HepG2 (cell line): Measurements from ENCODE around the gene METAP1D. TPM values are rescaled to one million over a fixed set of nuclear protein-coding genes. Genes with fewer than 3 reads are reported as not detected.

Experiments used
- ATAC-seq: fragments of 200-7000 bp; cut with Tn5 transposase; 3 replicates; pipeline ENCODE4 v1.9.1; 2020; ENCODE audit warnings: mild to moderate bottlenecking, moderate library complexity
- BruUV-seq: library from RNA; stranded (reverse); fragments of 400-500 nt; replicated peaks from 2 replicates; lab custom pipeline; 2021; lab: Mats Ljungman, UMichigan
- CTCF ChIA-PET: fragments of 300-600 bp; formaldehyde crosslinking; extraction: SDS; loops from one replicate; lab custom pipeline; 2021; ENCODE audit warnings: low total read pairs, inconsistent platforms, low intra/inter-chr PET ratio; lab: Yijun Ruan, JAX
- POLR2A ChIA-PET: fragments of 350-600 bp; sonication (Branson Sonifier 250); formaldehyde crosslinking; loops from one replicate; lab custom pipeline; 2020; ENCODE audit warnings: antibody characterized with exemption, inconsistent platforms; lab: Yijun Ruan, JAX
- DNase-seq: peaks from one replicate; pipeline ENCODE4 v3.0.0-alpha.2; 2015; ENCODE audit warnings: low spot score
- FAIRE-seq: peaks from 3 replicates; lab custom pipeline; 2011; peaks lifted over from hg19 to GRCh38; lab: Jason Lieb, UNC
- H2AFZ ChIP-seq: one replicate; pipeline ENCODE4 v1.6.1; 2011; ENCODE audit warnings: low read length, inconsistent platforms
- H3K27ac ChIP-seq: fragments of 300-600 bp; 3 replicates; pipeline ENCODE4 v1.8.0; 2011; ENCODE audit warnings: mixed run types, mild to moderate bottlenecking, mixed read lengths, low read length, inconsistent platforms; ENCODE audit not compliant: insufficient read depth; ENCODE audit errors: extremely low read length
- H3K27me3 ChIP-seq, 2 experiments: fragments of 200-600 bp in 1 of 2; 2 replicates in 1 of 2; 3 replicates in 1 of 2; pipeline versions ENCODE4 v1.6.0 to v1.8.0; 2011; ENCODE audit warnings: low read length in 2 of 2, mild to moderate bottlenecking in 2 of 2, moderate library complexity in 2 of 2, inconsistent platforms in 1 of 2; ENCODE audit not compliant: insufficient read depth in 2 of 2, control insufficient read depth in 1 of 2
- H3K36me3 ChIP-seq, 2 experiments: fragments of 200-600 bp in 1 of 2; replicated peaks in 1 of 2; 2 replicates in 1 of 2; 3 replicates in 1 of 2; pipeline versions ENCODE4 v1.5.1 to v1.8.0; 2011; ENCODE audit warnings: low read length in 2 of 2, inconsistent platforms in 1 of 2; ENCODE audit not compliant: insufficient read depth in 2 of 2, control insufficient read depth in 1 of 2
- H3K4me1 ChIP-seq: 2 replicates; pipeline ENCODE4 v1.5.1; 2012; ENCODE audit warnings: low read length, inconsistent platforms; ENCODE audit not compliant: insufficient read depth
- H3K4me2 ChIP-seq: 2 replicates; pipeline ENCODE4 v1.6.0; 2011; ENCODE audit warnings: low read depth, low read length, inconsistent platforms
- H3K4me3 ChIP-seq, 3 experiments: fragments of 200-600 bp in 1 of 3; sonication (generic), shearing (Covaris generic) in 1 of 3; replicated peaks in 1 of 3; 2 replicates each; pipeline ENCODE4 v1.5.1; 2011 to 2016; ENCODE audit warnings: low read length in 3 of 3, inconsistent platforms in 2 of 3, low read depth in 2 of 3, mild to moderate bottlenecking in 2 of 3, control low read depth in 1 of 3, mixed read lengths in 1 of 3; ENCODE audit not compliant: insufficient read depth in 1 of 3
- H3K79me2 ChIP-seq: one replicate; pipeline ENCODE4 v1.6.1; 2011; ENCODE audit warnings: low read length, inconsistent platforms; ENCODE audit not compliant: insufficient read depth
- H3K9ac ChIP-seq: 2 replicates; pipeline ENCODE4 v1.6.0; 2011; ENCODE audit warnings: mild to moderate bottlenecking, low read depth, low read length, inconsistent platforms; ENCODE audit not compliant: insufficient read depth
- H3K9me3 ChIP-seq: 2 replicates; pipeline ENCODE4 v1.5.1; 2012; ENCODE audit warnings: mild to moderate bottlenecking, low read length
- H4K20me1 ChIP-seq: 2 replicates; pipeline ENCODE4 v1.6.0; 2011; ENCODE audit warnings: inconsistent platforms, mild to moderate bottlenecking, low read length, moderate library complexity; ENCODE audit not compliant: insufficient read depth
- FOXK1 ChIP-seq: sonication (generic); formaldehyde crosslinking; IDR thresholded peaks from 2 replicates; pipeline ENCODE4 v1.4.0; 2020; ENCODE audit warnings: low read depth, missing genetic modification reagents, borderline replicate concordance
- IRF9 ChIP-seq: sonication (generic); formaldehyde crosslinking; IDR thresholded peaks from 2 replicates; pipeline ENCODE4 v1.8.0; 2022; ENCODE audit warnings: missing genetic modification reagents, mild to moderate bottlenecking, borderline replicate concordance
- ISL2 ChIP-seq: sonication (generic); formaldehyde crosslinking; IDR thresholded peaks from 2 replicates; pipeline ENCODE4 v1.5.0; 2020; ENCODE audit warnings: missing genetic modification reagents
- MAF1 ChIP-seq: sonication (generic); formaldehyde crosslinking; IDR thresholded peaks from 2 replicates; pipeline ENCODE4 v1.5.0; 2020; ENCODE audit warnings: missing genetic modification reagents, borderline replicate concordance
- NCOA5 ChIP-seq: sonication (generic); formaldehyde crosslinking; IDR thresholded peaks from 2 replicates; pipeline ENCODE4 v1.4.0; 2020; ENCODE audit warnings: missing genetic modification reagents
- SALL1 ChIP-seq: sonication (generic); formaldehyde crosslinking; IDR thresholded peaks from 2 replicates; pipeline ENCODE4 v1.8.0; 2022; ENCODE audit warnings: mild to moderate bottlenecking, missing genetic modification reagents
- TAF1 ChIP-seq: sonication (generic); formaldehyde crosslinking; IDR thresholded peaks from 2 replicates; pipeline ENCODE4 v1.4.0; 2020; ENCODE audit warnings: missing genetic modification reagents
- U2AF1 ChIP-seq: fragments of 200-400 bp; formaldehyde crosslinking; optimal IDR thresholded peaks from 2 replicates; pipeline ENCODE3; 2017; ENCODE audit warnings: mild to moderate bottlenecking, low read depth, low read length
- ZBTB20 ChIP-seq: sonication (generic); formaldehyde crosslinking; IDR thresholded peaks from 2 replicates; pipeline ENCODE4 v1.8.1; 2023; ENCODE audit warnings: missing genetic modification reagents, low read depth, mild to moderate bottlenecking, borderline replicate concordance
- ZNF382 ChIP-seq: sonication (generic); formaldehyde crosslinking; IDR thresholded peaks from 2 replicates; pipeline ENCODE4 v1.5.0; 2020; ENCODE audit warnings: missing genetic modification reagents, mild to moderate bottlenecking, borderline replicate concordance
- ZNF567 ChIP-seq: sonication (generic); formaldehyde crosslinking; IDR thresholded peaks from 2 replicates; pipeline ENCODE4 v1.8.1; 2023; ENCODE audit warnings: mild to moderate bottlenecking, missing genetic modification reagents, borderline replicate concordance
- ZNF607 ChIP-seq: sonication (generic); formaldehyde crosslinking; IDR thresholded peaks from 2 replicates; pipeline ENCODE4 v1.5.1; 2020; ENCODE audit warnings: missing genetic modification reagents, mild to moderate bottlenecking, borderline replicate concordance
- ZNF749 ChIP-seq: sonication (generic); formaldehyde crosslinking; IDR thresholded peaks from 2 replicates; pipeline ENCODE4 v1.8.0; 2022; ENCODE audit warnings: mild to moderate bottlenecking, missing genetic modification reagents, moderate library complexity, borderline replicate concordance
- ZNF761 ChIP-seq: sonication (generic); formaldehyde crosslinking; conservative IDR thresholded peaks from 2 replicates; pipeline ENCODE4 v1.4.0; 2020; ENCODE audit warnings: mild to moderate bottlenecking, missing genetic modification reagents
- WGBS: methylation state at CpG from one replicate; pipeline ENCODE4 v1.1.6; 2017; ENCODE audit warnings: low lambda C conversion rate; 5-methylcytosine and 5-hydroxymethylcytosine counted together
- in situ Hi-C: cut with HindIII; loops from 2 replicates; pipeline ENCODE4 v1.10.0; 2017; ENCODE audit warnings: low pct_unique_long_range_greater_than_20kb; ENCODE audit not compliant: extremely low pct_ligation_motif_present
- intact Hi-C: fragments of 100-400 bp; cut with micrococcal nuclease; formaldehyde crosslinking; loops from one replicate; pipeline ENCODE4 v1.10.0; 2022; ENCODE audit not compliant: unreplicated experiment
- polyA plus RNA-seq, 8 experiments: library from polyadenylated mRNA; depleted of rRNA in 3 of 8; stranded (reverse) in 7 of 8; unstranded in 1 of 8; fragments of >200 nt; fragmentation: Illumina TruSeq in 4 of 8; extraction: Trizol in 4 of 8; gene quantifications; 2 replicates each; pipeline versions ENCODE4 v1.2.1 to v1.2.3, GENCODE V29; 2011 to 2016; ENCODE audit warnings: low read depth in 4 of 8, missing spikeins in 1 of 8, mixed read lengths in 1 of 8; ENCODE audit not compliant: insufficient read depth in 1 of 8
- total RNA-seq, 5 experiments: library from RNA; depleted of rRNA; stranded (reverse); fragments of >200 nt; fragmentation: Illumina TruSeq; extraction: Trizol; gene quantifications; 2 replicates each; pipeline ENCODE4 v1.2.3, GENCODE V29; 2016; ENCODE audit warnings: low read depth in 1 of 5
- TF ChIP-seq, protein P1 (sequence below): sonication (generic); formaldehyde crosslinking; IDR thresholded peaks from 2 replicates; pipeline ENCODE4 v1.5.0; 2020; ENCODE audit warnings: mild to moderate bottlenecking, missing genetic modification reagents, moderate library complexity
- TF ChIP-seq, protein P2 (sequence below): sonication (generic); formaldehyde crosslinking; IDR thresholded peaks from 2 replicates; pipeline ENCODE4 v1.8.0; 2022; ENCODE audit warnings: missing genetic modification reagents, low read depth, mild to moderate bottlenecking, borderline replicate concordance
- TF ChIP-seq, protein P3 (sequence below): sonication (generic); formaldehyde crosslinking; IDR thresholded peaks from 2 replicates; pipeline ENCODE4 v1.5.1; 2020; ENCODE audit warnings: mild to moderate bottlenecking, moderate library complexity, missing genetic modification reagents

Gene METAP1D
- total and polyA plus RNA-seq, 2 of the 13 experiments (the other 11 are each of a cell fraction or from before 2014, with no cell fraction given) = 14.7 to 21.6 TPM

GRCh38 chr2:171960570-171960969, 39.2 kb upstream of the METAP1D start (continued):
- TF ChIP-seq SALL1 (CRISPR knock-in tag) = no peak
- TF ChIP-seq ZNF567 (CRISPR knock-in tag) = no peak
- TF ChIP-seq ZNF761 (CRISPR knock-in tag) = no peak
- no peak for TF ChIP-seq NCOA5 (CRISPR knock-in tag)
- TF ChIP-seq, protein P1, sequence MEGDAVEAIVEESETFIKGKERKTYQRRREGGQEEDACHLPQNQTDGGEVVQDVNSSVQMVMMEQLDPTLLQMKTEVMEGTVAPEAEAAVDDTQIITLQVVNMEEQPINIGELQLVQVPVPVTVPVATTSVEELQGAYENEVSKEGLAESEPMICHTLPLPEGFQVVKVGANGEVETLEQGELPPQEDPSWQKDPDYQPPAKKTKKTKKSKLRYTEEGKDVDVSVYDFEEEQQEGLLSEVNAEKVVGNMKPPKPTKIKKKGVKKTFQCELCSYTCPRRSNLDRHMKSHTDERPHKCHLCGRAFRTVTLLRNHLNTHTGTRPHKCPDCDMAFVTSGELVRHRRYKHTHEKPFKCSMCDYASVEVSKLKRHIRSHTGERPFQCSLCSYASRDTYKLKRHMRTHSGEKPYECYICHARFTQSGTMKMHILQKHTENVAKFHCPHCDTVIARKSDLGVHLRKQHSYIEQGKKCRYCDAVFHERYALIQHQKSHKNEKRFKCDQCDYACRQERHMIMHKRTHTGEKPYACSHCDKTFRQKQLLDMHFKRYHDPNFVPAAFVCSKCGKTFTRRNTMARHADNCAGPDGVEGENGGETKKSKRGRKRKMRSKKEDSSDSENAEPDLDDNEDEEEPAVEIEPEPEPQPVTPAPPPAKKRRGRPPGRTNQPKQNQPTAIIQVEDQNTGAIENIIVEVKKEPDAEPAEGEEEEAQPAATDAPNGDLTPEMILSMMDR (CRISPR knock-in tag) = no peak
- TF ChIP-seq ZNF382 (CRISPR knock-in tag) = no peak
- TF ChIP-seq ZNF607 (CRISPR knock-in tag) = no peak

GRCh38 chr2:171963198-171963597, 36.6 kb upstream of the METAP1D start:
- H4K20me1 ChIP-seq = no peaks in the 10 kb centered on the region
- H3K36me3 ChIP-seq = peaks cover 11 to 19% of the 10 kb centered on the region in 2 experiments
- no peaks in the 10 kb centered on the region for H3K9me3 ChIP-seq
- no peak overlapping the region for H3K4me3 ChIP-seq
- FAIRE-seq (no peak), ATAC-seq (no peak), DNase-seq (no peak)
- H3K79me2 ChIP-seq = no peaks in the 10 kb centered on the region
- peaks cover 18% of the 10 kb centered on the region for H3K4me1 ChIP-seq
- H3K9ac ChIP-seq = no peak overlapping the region
- H3K27me3 ChIP-seq = no peaks in the 10 kb centered on the region
- no peak overlapping the region for H2AFZ ChIP-seq
- intact Hi-C loops = no loop called here
- H3K4me2 ChIP-seq = no peak overlapping the region
- ChIA-PET CTCF (no interaction called here), POLR2A (no interaction called here)
- no peak overlapping the region for H3K27ac ChIP-seq
- BruUV-seq = no TSS peak
- WGBS = 95% methylated on average over 2 of the region's 2 CpGs
- in situ Hi-C loops = no loop called here
- TF ChIP-seq MAF1 (CRISPR knock-in tag) (no peak), U2AF1 (no peak), TAF1 (CRISPR knock-in tag) (no peak), ISL2 (CRISPR knock-in tag) (no peak), ZNF749 (no peak), IRF9 (no peak), FOXK1 (CRISPR knock-in tag) (no peak), ZBTB20 (CRISPR knock-in tag) (no peak)
- TF ChIP-seq, protein P2, sequence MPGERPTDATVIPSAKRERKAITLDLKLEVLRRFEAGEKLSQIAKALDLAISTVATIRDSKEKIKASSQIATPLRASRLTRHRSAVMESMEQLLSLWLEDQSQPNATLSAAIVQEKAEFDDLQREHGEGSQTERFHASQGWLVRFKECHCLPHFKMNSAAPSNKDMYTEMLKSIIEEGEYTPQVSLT (CRISPR knock-in tag) = no peak
- TF ChIP-seq, protein P3, sequence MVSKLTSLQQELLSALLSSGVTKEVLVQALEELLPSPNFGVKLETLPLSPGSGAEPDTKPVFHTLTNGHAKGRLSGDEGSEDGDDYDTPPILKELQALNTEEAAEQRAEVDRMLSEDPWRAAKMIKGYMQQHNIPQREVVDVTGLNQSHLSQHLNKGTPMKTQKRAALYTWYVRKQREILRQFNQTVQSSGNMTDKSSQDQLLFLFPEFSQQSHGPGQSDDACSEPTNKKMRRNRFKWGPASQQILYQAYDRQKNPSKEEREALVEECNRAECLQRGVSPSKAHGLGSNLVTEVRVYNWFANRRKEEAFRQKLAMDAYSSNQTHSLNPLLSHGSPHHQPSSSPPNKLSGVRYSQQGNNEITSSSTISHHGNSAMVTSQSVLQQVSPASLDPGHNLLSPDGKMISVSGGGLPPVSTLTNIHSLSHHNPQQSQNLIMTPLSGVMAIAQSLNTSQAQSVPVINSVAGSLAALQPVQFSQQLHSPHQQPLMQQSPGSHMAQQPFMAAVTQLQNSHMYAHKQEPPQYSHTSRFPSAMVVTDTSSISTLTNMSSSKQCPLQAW (CRISPR knock-in tag) = no peak
